HL-60/S4 treated with phorbol 12-myristate 13-acetate at 8.2 ng/mL for 4 days and 3 days (cell line): ENCODE measurements around the gene HSPA8.
"Not testable (repeated sequence)": the region's sequence is repeated elsewhere in the genome, so short reads cannot be mapped to it uniquely, and the experiment has no call there.

Experiments used
- in situ Hi-C: fragments of 300-500 bp; cut with MboI; formaldehyde crosslinking; loops from 2 replicates; pipeline ENCODE4 v1.15.0; 2022; ENCODE audit warnings: low sequenced_read_pairs

The HSPA8 gene

GRCh38 chr11:123061403-123062157, at the start of gene HSPA8:
HSPA8 (minus strand) TSS chr11:123062136; CDS start chr11:123061324, 812 bp downstream.
- in situ Hi-C loops: no loop called here

GRCh38 chr11:123111465-123111864, 49.5 kb upstream of the HSPA8 start:
- in situ Hi-C loops: no loop called here

GRCh38 chr11:123110397-123110796, 48.5 kb upstream of the HSPA8 start:
- in situ Hi-C loops: no loop called here

GRCh38 chr11:123107945-123108495, 46.1 kb upstream of the HSPA8 start:
- in situ Hi-C loops: no loop called here

- in situ Hi-C loops: no loop called here
These were observed 42.8 kb upstream of the HSPA8 start for GRCh38 chr11:123104697-123105096.

GRCh38 chr11:123103326-123103980, 41.5 kb upstream of the HSPA8 start:
- in situ Hi-C loops: no loop called here

- in situ Hi-C loops: no loop called here
These were observed 38.6 kb upstream of the HSPA8 start for GRCh38 chr11:123100379-123101085.

- in situ Hi-C loops: no loop called here
These were observed 37.1 kb upstream of the HSPA8 start for GRCh38 chr11:123098990-123099389.

- in situ Hi-C loops: no loop called here
These were observed 31.8 kb upstream of the HSPA8 start for GRCh38 chr11:123093739-123094138.

- in situ Hi-C loops: no loop called here
These were observed 29.6 kb upstream of the HSPA8 start for GRCh38 chr11:123091506-123091905.

- in situ Hi-C loops: not testable (repeated sequence)
These were observed 28.2 kb upstream of the HSPA8 start for GRCh38 chr11:123090168-123090567.

- in situ Hi-C loops: not testable (repeated sequence)
These were observed 27.0 kb upstream of the HSPA8 start for GRCh38 chr11:123088896-123089295.

GRCh38 chr11:123087657-123088056, 25.7 kb upstream of the HSPA8 start:
- in situ Hi-C loops: not testable (repeated sequence)

GRCh38 chr11:123086305-123086704, 24.4 kb upstream of the HSPA8 start:
- in situ Hi-C loops: no loop called here

GRCh38 chr11:123085497-123085896, 23.6 kb upstream of the HSPA8 start:
- in situ Hi-C loops: no loop called here

GRCh38 chr11:123084454-123084853, 22.5 kb upstream of the HSPA8 start:
- in situ Hi-C loops: no loop called here

- in situ Hi-C loops: no loop called here
These were observed 21.7 kb upstream of the HSPA8 start for GRCh38 chr11:123083623-123084029.

- in situ Hi-C loops: no loop called here
These were observed 21.0 kb upstream of the HSPA8 start for GRCh38 chr11:123082977-123083376.

- in situ Hi-C loops: no loop called here
These were observed 18.1 kb upstream of the HSPA8 start for GRCh38 chr11:123080015-123080414.

- in situ Hi-C loops: no loop called here
These were observed 14.5 kb upstream of the HSPA8 start for GRCh38 chr11:123076484-123076883.

- in situ Hi-C loops: no loop called here
These were observed 11.6 kb upstream of the HSPA8 start for GRCh38 chr11:123073343-123074057.
